PC-9 (cell line): ENCODE data around the gene PLPP3. TPM values are rescaled to one million over a fixed set of nuclear protein-coding genes. Genes with fewer than 3 reads are reported as not detected.

Experiments
- BruUV-seq: library from RNA; stranded (reverse); fragments of 400-500 nt; replicated peaks from 2 replicates; lab custom pipeline; 2021; lab: Mats Ljungman, UMichigan
- CTCF ChIA-PET: fragments of 300-600 bp; sonication (Branson Sonifier 250); formaldehyde crosslinking; loops from one replicate; lab custom pipeline; 2022; ENCODE audit warnings: antibody characterized with exemption; lab: Charles Lee
- POLR2A ChIA-PET: fragments of 300-600 bp; sonication (Branson Sonifier 250); formaldehyde crosslinking; loops from one replicate; lab custom pipeline; 2022; ENCODE audit warnings: antibody characterized with exemption; ENCODE audit not compliant: unreplicated experiment; lab: Charles Lee
- DNase-seq, 2 experiments: peaks; one replicate each; pipeline versions ENCODE4 v3.0.0 to v3.0.0-alpha.2; 2015 to 2022; ENCODE audit warnings: mixed read lengths in 1 of 2
- H2AFZ ChIP-seq: fragments of 200-600 bp; sonication (generic); 2 replicates; pipeline ENCODE4 v1.8.1; 2017; ENCODE audit warnings: antibody characterized with exemption
- H3F3A ChIP-seq: fragments of 200-600 bp; sonication (generic); 2 replicates; pipeline ENCODE4 v1.8.1; 2017; ENCODE audit warnings: antibody characterized with exemption, mild to moderate bottlenecking, low read depth; ENCODE audit not compliant: insufficient read depth
- H3K27ac ChIP-seq: fragments of 200-600 bp; sonication (generic); 2 replicates; pipeline ENCODE4 v1.6.1; 2016; ENCODE audit warnings: mixed run types
- H3K27me3 ChIP-seq: fragments of 200-600 bp; sonication (generic); 2 replicates; pipeline ENCODE4 v1.6.1; 2016; ENCODE audit warnings: low read depth, mixed run types; ENCODE audit not compliant: insufficient read depth
- H3K36me3 ChIP-seq: fragments of 200-600 bp; sonication (generic); 2 replicates; pipeline ENCODE4 v1.6.1; 2016; ENCODE audit warnings: low read depth, mixed run types
- H3K4me1 ChIP-seq: fragments of 200-600 bp; sonication (generic); replicated peaks from 2 replicates; pipeline ENCODE4 v1.6.1; 2016; ENCODE audit warnings: mixed run types; ENCODE audit not compliant: insufficient read depth
- H3K4me2 ChIP-seq: fragments of 200-600 bp; sonication (generic); 2 replicates; pipeline ENCODE4 v1.6.1; 2017; ENCODE audit warnings: mixed run types
- H3K4me3 ChIP-seq: fragments of 200-600 bp; sonication (generic); 2 replicates; pipeline ENCODE4 v1.6.1; 2016; ENCODE audit warnings: mixed run types
- H3K79me2 ChIP-seq: fragments of 200-600 bp; sonication (generic); 2 replicates; pipeline ENCODE4 v1.6.1; 2017; ENCODE audit warnings: low read depth, mixed run types
- H3K9me2 ChIP-seq: fragments of 200-600 bp; sonication (generic); 2 replicates; pipeline ENCODE4 v1.8.1; 2017; ENCODE audit warnings: mild to moderate bottlenecking; ENCODE audit not compliant: insufficient read depth
- H3K9me3 ChIP-seq: fragments of 200-600 bp; sonication (generic); 2 replicates; pipeline ENCODE4 v1.8.1; 2016; ENCODE audit warnings: low read depth; ENCODE audit not compliant: insufficient read depth
- H4K20me1 ChIP-seq: fragments of 200-600 bp; sonication (generic); 2 replicates; pipeline ENCODE4 v1.8.1; 2017; ENCODE audit not compliant: insufficient read depth
- CTCF ChIP-seq: fragments of 200-600 bp; sonication (generic); conservative IDR thresholded peaks from 2 replicates; pipeline ENCODE4 v1.6.1; 2017; ENCODE audit warnings: mixed run types, antibody characterized with exemption, mild to moderate bottlenecking, moderate library complexity
- EZH2 ChIP-seq: fragments of 200-600 bp; sonication (generic); IDR thresholded peaks from 2 replicates; pipeline ENCODE4 v1.8.0; 2017; ENCODE audit warnings: antibody characterized with exemption, low read depth
- intact Hi-C: fragments of 100-400 bp; cut with micrococcal nuclease; formaldehyde crosslinking; loops from one replicate; pipeline ENCODE4 v1.10.0; 2022; ENCODE audit not compliant: unreplicated experiment
- total RNA-seq: library from RNA; stranded (reverse); gene quantifications from 2 replicates; pipeline ENCODE4 v1.2.3, GENCODE V29; 2021

The PLPP3 gene
- total RNA-seq, 1 experiment from 2014 or later: 22.4 TPM

- no peak for DNase-seq
- TF ChIP-seq CTCF (no peak), EZH2 (no peak)
- no peaks in the 10 kb centered on the region for H3K27me3 ChIP-seq
- no peaks in the 10 kb centered on the region for H3F3A ChIP-seq
- POLR2A ChIA-PET: no interaction called here
- H3K27ac ChIP-seq: no peak overlapping the region
- H2AFZ ChIP-seq: no peak overlapping the region
- intact Hi-C loops: no loop called here
- no peak overlapping the region for H3K4me2 ChIP-seq
- no peak overlapping the region for H3K4me3 ChIP-seq
- no peaks in the 10 kb centered on the region for H3K9me3 ChIP-seq
- CTCF ChIA-PET: no interaction called here
- H3K9me2 ChIP-seq: no peaks in the 10 kb centered on the region
- peaks cover 3% of the 10 kb centered on the region; the same call in 1 of the 2 replicates for H3K36me3 ChIP-seq
- no peaks in the 10 kb centered on the region for H4K20me1 ChIP-seq
- peaks cover 3% of the 10 kb centered on the region; the same call in 1 of the 2 replicates for H3K4me1 ChIP-seq
- no peaks in the 10 kb centered on the region for H3K79me2 ChIP-seq
- no TSS peak for BruUV-seq
These were observed 98.1 kb downstream of the PLPP3 start for GRCh38 chr1:56481140-56481694.

GRCh38 chr1:56478734-56479133 is 100.6 kb downstream of the PLPP3 start:
- ChIA-PET CTCF (no interaction called here), POLR2A (no interaction called here)
- no peak for DNase-seq
- Histone ChIP-seq H3F3A (no peaks in the 10 kb centered on the region), H3K27me3 (no peaks in the 10 kb centered on the region), H4K20me1 (no peaks in the 10 kb centered on the region), H3K9me2 (no peaks in the 10 kb centered on the region), H3K27ac (no peak overlapping the region), H3K4me3 (no peak overlapping the region), H3K4me1 (peaks cover 7% of the 10 kb centered on the region; the same call in 1 of the 2 replicates), H3K4me2 (no peak overlapping the region), H3K36me3 (peaks cover 3% of the 10 kb centered on the region; the same call in 1 of the 2 replicates), H2AFZ (no peak overlapping the region), H3K9me3 (no peaks in the 10 kb centered on the region), H3K79me2 (no peaks in the 10 kb centered on the region)
- intact Hi-C loops: no loop called here
- BruUV-seq: no TSS peak
- no peak for TF ChIP-seq CTCF
- TF ChIP-seq EZH2: no peak

- Histone ChIP-seq H3K4me1 (peaks cover 7% of the 10 kb centered on the region; the same call in 1 of the 2 replicates), H3K9me3 (no peaks in the 10 kb centered on the region), H3K4me3 (no peak overlapping the region), H3K27ac (no peak overlapping the region), H2AFZ (no peak overlapping the region), H3K9me2 (no peaks in the 10 kb centered on the region), H4K20me1 (no peaks in the 10 kb centered on the region), H3K79me2 (no peaks in the 10 kb centered on the region), H3K27me3 (no peaks in the 10 kb centered on the region), H3K36me3 (no peaks in the 10 kb centered on the region; the same call in 1 of the 2 replicates), H3K4me2 (no peak overlapping the region), H3F3A (no peaks in the 10 kb centered on the region)
- ChIA-PET CTCF (interaction anchor here (0.6 kb wide), 1 partner anchor 34 kb away, joined by 5 read pairs; no protein-coding TSS in a partner anchor), POLR2A (interaction anchor here (0.6 kb wide), 1 partner anchor 759 kb away, joined by 11 read pairs; no protein-coding TSS in a partner anchor)
- DNase-seq: no peak
- TF ChIP-seq EZH2: no peak
- TF ChIP-seq CTCF: no peak
- BruUV-seq: no TSS peak
- intact Hi-C loops: no loop called here
These were observed 101.9 kb downstream of the PLPP3 start for GRCh38 chr1:56477164-56478111.
